Fibroblast of lung (primary cell): Measurements from ENCODE around the gene PDGFB. TPM values are rescaled to one million over a fixed set of nuclear protein-coding genes. Genes with fewer than 3 reads are reported as not detected.

Experiments used
- DNase-seq, 2 donors: peaks; one replicate each; pipeline versions ENCODE4 v3.0.0 to v3.0.0-alpha.2; 2010; ENCODE audit warnings: low read depth in 2 of 2
- H2AFZ ChIP-seq: 2 replicates; pipeline ENCODE4 v1.5.1; 2012; ENCODE audit warnings: low read length, control low read depth, inconsistent platforms
- H3K27ac ChIP-seq: 2 replicates; pipeline ENCODE4 v1.5.1; 2011; ENCODE audit warnings: low read length, control low read depth; ENCODE audit not compliant: insufficient read depth
- H3K27me3 ChIP-seq: 2 replicates; pipeline ENCODE4 v1.5.1; 2011; ENCODE audit warnings: mild to moderate bottlenecking, low read length; ENCODE audit not compliant: control insufficient read depth, insufficient read depth
- H3K36me3 ChIP-seq: 2 replicates; pipeline ENCODE4 v1.5.1; 2011; ENCODE audit warnings: low read length; ENCODE audit not compliant: control insufficient read depth, insufficient read depth
- H3K4me1 ChIP-seq: 2 replicates; pipeline ENCODE4 v1.5.1; 2011; ENCODE audit warnings: low read length; ENCODE audit not compliant: control insufficient read depth, insufficient read depth; ENCODE audit errors: extremely low read depth
- H3K4me2 ChIP-seq: 2 replicates; pipeline ENCODE4 v1.5.1; 2011; ENCODE audit warnings: low read length, control low read depth; ENCODE audit not compliant: insufficient read depth; ENCODE audit errors: extremely low read depth
- H3K4me3 ChIP-seq, 4 experiments: fragments of 200-600 bp in 1 of 4; sonication (generic) in 1 of 4; replicated peaks in 1 of 4; 2 replicates each; pipeline ENCODE4 v1.5.1; 2011 to 2016; ENCODE audit warnings: low read length in 4 of 4, low read depth in 3 of 4, mild to moderate bottlenecking in 3 of 4, control low read depth in 2 of 4, inconsistent platforms in 1 of 4, mixed read lengths in 1 of 4; ENCODE audit not compliant: insufficient read depth in 1 of 4; ENCODE audit errors: control extremely low read depth in 1 of 4
- H3K79me2 ChIP-seq: 2 replicates; pipeline ENCODE4 v1.5.1; 2012; ENCODE audit warnings: mild to moderate bottlenecking, low read length, inconsistent platforms; ENCODE audit not compliant: control insufficient read depth, insufficient read depth
- H3K9ac ChIP-seq: 2 replicates; pipeline ENCODE4 v1.5.1; 2011; ENCODE audit warnings: mild to moderate bottlenecking, low read length, control low read depth; ENCODE audit not compliant: insufficient read depth
- H3K9me3 ChIP-seq: 2 replicates; pipeline ENCODE4 v1.5.1; 2012; ENCODE audit warnings: low read depth, low read length; ENCODE audit not compliant: control insufficient read depth, insufficient read depth
- H4K20me1 ChIP-seq: 2 replicates; pipeline ENCODE4 v1.5.1; 2011; ENCODE audit warnings: low read length; ENCODE audit not compliant: control insufficient read depth, insufficient read depth; ENCODE audit errors: extremely low read depth
- CTCF ChIP-seq, 2 donors: IDR thresholded peaks in 1 of 2; conservative IDR thresholded peaks in 1 of 2; 1 replicate in 1 of 2; 2 replicates in 1 of 2; pipeline ENCODE4 v1.5.1; 2011 to 2012; ENCODE audit warnings: low read length in 2 of 2, control low read depth in 1 of 2, inconsistent platforms in 1 of 2, low read depth in 1 of 2, mild to moderate bottlenecking in 1 of 2
- EZH2 ChIP-seq: IDR thresholded peaks from 2 replicates; pipeline ENCODE4 v1.5.1; 2012; ENCODE audit warnings: low read length, control low read depth, mild to moderate bottlenecking; ENCODE audit errors: missing control alignments
- polyA plus RNA-seq, 2 donors: library from polyadenylated mRNA; depleted of rRNA in 1 of 2; stranded (reverse) in 1 of 2; unstranded in 1 of 2; fragments of >200 nt; gene quantifications; 2 replicates each; pipeline ENCODE4 v1.2.1, GENCODE V29; 2011 to 2012; ENCODE audit warnings: missing spikeins in 1 of 2
- total RNA-seq: library from RNA; depleted of rRNA; stranded (reverse); fragments of >200 nt; gene quantifications from 2 replicates; pipeline ENCODE4 v1.2.1, GENCODE V29; 2014

Gene PDGFB
- total and polyA plus RNA-seq, 2 donors (not counting 1 experiment from before 2014, with no cell fraction given): under 0.01 to 0.50 TPM

GRCh38 chr22:39243439-39244135 lies 1.2 kb downstream of the PDGFB start:
- no peak overlapping the region for H3K4me2 ChIP-seq
- no peak overlapping the region for H3K9ac ChIP-seq
- no peaks in the 10 kb centered on the region for H3K36me3 ChIP-seq
- no peak for DNase-seq
- no peaks in the 10 kb centered on the region for H3K9me3 ChIP-seq
- no peak overlapping the region for H2AFZ ChIP-seq
- H3K4me1 ChIP-seq: peaks cover 3% of the 10 kb centered on the region
- no peak overlapping the region for H3K4me3 ChIP-seq
- TF ChIP-seq EZH2: peak; percentile 98
- TF ChIP-seq CTCF (conservative IDR thresholded peaks at IDR 0.05 in 1 of 2, IDR thresholded peaks at IDR 0.05 in 1 of 2; ENCODE audit: low read depth in 1 of 2, low read length in 2 of 2): no peak
- H4K20me1 ChIP-seq: no peaks in the 10 kb centered on the region
- H3K27ac ChIP-seq: no peak overlapping the region
- H3K27me3 ChIP-seq: peaks cover 52% of the 10 kb centered on the region
- no peaks in the 10 kb centered on the region for H3K79me2 ChIP-seq

GRCh38 chr22:39242595-39243438 lies 2.0 kb downstream of the PDGFB start:
- H3K9ac ChIP-seq: no peak overlapping the region
- DNase-seq: no peak
- H3K4me3 ChIP-seq: peak overlapping the region in 1 of 4 experiments; percentile 12
- peaks cover 53% of the 10 kb centered on the region for H3K27me3 ChIP-seq
- TF ChIP-seq EZH2 (peak; percentile 94), CTCF (conservative IDR thresholded peaks at IDR 0.05 in 1 of 2, IDR thresholded peaks at IDR 0.05 in 1 of 2; ENCODE audit: low read depth in 1 of 2, low read length in 2 of 2) (no peak)
- peak overlapping the region; percentile 25 for H3K4me2 ChIP-seq
- no peaks in the 10 kb centered on the region for H3K36me3 ChIP-seq
- H3K4me1 ChIP-seq: peaks cover 3% of the 10 kb centered on the region
- no peak overlapping the region for H3K27ac ChIP-seq
- H4K20me1 ChIP-seq: no peaks in the 10 kb centered on the region
- H2AFZ ChIP-seq: no peak overlapping the region
- H3K79me2 ChIP-seq: no peaks in the 10 kb centered on the region
- no peaks in the 10 kb centered on the region for H3K9me3 ChIP-seq

GRCh38 chr22:39241794-39242594 lies 2.8 kb downstream of the PDGFB start:
- Histone ChIP-seq H3K9me3 (no peaks in the 10 kb centered on the region), H3K9ac (no peak overlapping the region), H3K4me2 (no peak overlapping the region), H3K79me2 (no peaks in the 10 kb centered on the region), H3K4me1 (peaks cover 3% of the 10 kb centered on the region), H2AFZ (no peak overlapping the region), H3K4me3 (no peak overlapping the region), H3K27me3 (peaks cover 53% of the 10 kb centered on the region), H4K20me1 (no peaks in the 10 kb centered on the region), H3K27ac (no peak overlapping the region), H3K36me3 (no peaks in the 10 kb centered on the region)
- DNase-seq: no peak
- TF ChIP-seq CTCF (conservative IDR thresholded peaks at IDR 0.05 in 1 of 2, IDR thresholded peaks at IDR 0.05 in 1 of 2; ENCODE audit: low read depth in 1 of 2, low read length in 2 of 2) (no peak), EZH2 (peak; percentile 97)
